ENCODE results near the gene NOTCH2. TPM values are rescaled to one million over a fixed set of nuclear protein-coding genes. Genes with fewer than 3 reads are reported as not detected.
A peak's percentile ranks its signal among the peaks of the same experiment; 100 is the strongest.

NOTCH2 gene
- total RNA-seq, 1 experiment from 2014 or later, result 79.6 TPM

GRCh38 chr1:119971710-119972570, 97.5 kb downstream of the NOTCH2 start:
- H3K4me3 Mint-ChIP-seq (ENCODE audit: low read depth, unreplicated experiment), result no peak overlapping the region
- intact Hi-C loops (cut with micrococcal nuclease; ENCODE audit: unreplicated experiment), result no loop called here

GRCh38 chr1:119968601-119969000, 100.9 kb downstream of the NOTCH2 start:
- Mint-ChIP-seq H3K36me3 (ENCODE audit: insufficient read depth, unreplicated experiment) (peaks cover 4% of the 10 kb centered on the region), H3K27me3 (ENCODE audit: unreplicated experiment) (no peaks in the 10 kb centered on the region), H3K9me3 (ENCODE audit: low read depth, unreplicated experiment) (no peaks in the 10 kb centered on the region), H3K4me1 (ENCODE audit: low read depth, unreplicated experiment) (peaks cover 9% of the 10 kb centered on the region), H3K27ac (ENCODE audit: unreplicated experiment) (no peak overlapping the region), H3K4me3 (ENCODE audit: low read depth, unreplicated experiment) (no peak overlapping the region)
- no TSS peak for BruUV-seq (replicated peaks)
- CTCF ChIA-PET, result no interaction called here
- TF ChIP-seq CTCF (IDR thresholded peaks at IDR 0.05; ENCODE audit: unreplicated experiment), result no peak
- intact Hi-C loops (cut with micrococcal nuclease; ENCODE audit: unreplicated experiment), result no loop called here
- DNase-seq, result no peak

More at GRCh38 chr1:119971710-119972570, 97.5 kb downstream of the NOTCH2 start:
- DNase-seq, result no peak
- Mint-ChIP-seq H3K4me1 (ENCODE audit: low read depth, unreplicated experiment) (peaks cover 9% of the 10 kb centered on the region), H3K9me3 (ENCODE audit: low read depth, unreplicated experiment) (no peaks in the 10 kb centered on the region), H3K27ac (ENCODE audit: unreplicated experiment) (no peak overlapping the region), H3K27me3 (ENCODE audit: unreplicated experiment) (no peaks in the 10 kb centered on the region), H3K36me3 (ENCODE audit: insufficient read depth, unreplicated experiment) (peaks cover 4% of the 10 kb centered on the region)
- BruUV-seq (replicated peaks), result no TSS peak
- CTCF ChIA-PET, result no interaction called here
- TF ChIP-seq CTCF (IDR thresholded peaks at IDR 0.05; ENCODE audit: unreplicated experiment), result no peak

GRCh38 chr1:119968068-119968492, 101.4 kb downstream of the NOTCH2 start:
- peak; percentile 64 for TF ChIP-seq CTCF (IDR thresholded peaks at IDR 0.05; ENCODE audit: unreplicated experiment)
- H3K27ac Mint-ChIP-seq (ENCODE audit: unreplicated experiment), result no peak overlapping the region
- no peaks in the 10 kb centered on the region for H3K9me3 Mint-ChIP-seq (ENCODE audit: low read depth, unreplicated experiment)
- CTCF ChIA-PET, result no interaction called here
- peak; percentile 63 for DNase-seq
- H3K27me3 Mint-ChIP-seq (ENCODE audit: unreplicated experiment), result no peaks in the 10 kb centered on the region
- no peak overlapping the region for H3K4me3 Mint-ChIP-seq (ENCODE audit: low read depth, unreplicated experiment)
- H3K4me1 Mint-ChIP-seq (ENCODE audit: low read depth, unreplicated experiment), result peaks cover 9% of the 10 kb centered on the region
- peaks cover 4% of the 10 kb centered on the region for H3K36me3 Mint-ChIP-seq (ENCODE audit: insufficient read depth, unreplicated experiment)
- no TSS peak for BruUV-seq (replicated peaks)
- intact Hi-C loops (cut with micrococcal nuclease; ENCODE audit: unreplicated experiment), result no loop called here

GRCh38 chr1:119966681-119967080, 102.8 kb downstream of the NOTCH2 start:
- CTCF ChIA-PET, result no interaction called here

More at GRCh38 chr1:119966681-119967080, 102.8 kb downstream of the NOTCH2 start:
- no peak for TF ChIP-seq CTCF (IDR thresholded peaks at IDR 0.05; ENCODE audit: unreplicated experiment)
- H3K27ac Mint-ChIP-seq (ENCODE audit: unreplicated experiment), result no peak overlapping the region
- intact Hi-C loops (cut with micrococcal nuclease; ENCODE audit: unreplicated experiment), result no loop called here
- DNase-seq, result no peak
- H3K36me3 Mint-ChIP-seq (ENCODE audit: insufficient read depth, unreplicated experiment), result peaks cover 4% of the 10 kb centered on the region
- no TSS peak for BruUV-seq (replicated peaks)
- no peaks in the 10 kb centered on the region for H3K9me3 Mint-ChIP-seq (ENCODE audit: low read depth, unreplicated experiment)
- H3K4me3 Mint-ChIP-seq (ENCODE audit: low read depth, unreplicated experiment), result no peak overlapping the region
- no peaks in the 10 kb centered on the region for H3K27me3 Mint-ChIP-seq (ENCODE audit: unreplicated experiment)
- peaks cover 9% of the 10 kb centered on the region for H3K4me1 Mint-ChIP-seq (ENCODE audit: low read depth, unreplicated experiment)
